HG03520 (cell line): Measurements from ENCODE around the gene CFAP74.

ENCODE experiments used
- ATAC-seq: cut with Tn5 transposase; IDR thresholded peaks from one replicate; pipeline ENCODE4 v1.9.1; 2021; ENCODE audit warnings: mild to moderate bottlenecking, moderate library complexity; ENCODE audit not compliant: unreplicated experiment

The CFAP74 gene

DNA sequence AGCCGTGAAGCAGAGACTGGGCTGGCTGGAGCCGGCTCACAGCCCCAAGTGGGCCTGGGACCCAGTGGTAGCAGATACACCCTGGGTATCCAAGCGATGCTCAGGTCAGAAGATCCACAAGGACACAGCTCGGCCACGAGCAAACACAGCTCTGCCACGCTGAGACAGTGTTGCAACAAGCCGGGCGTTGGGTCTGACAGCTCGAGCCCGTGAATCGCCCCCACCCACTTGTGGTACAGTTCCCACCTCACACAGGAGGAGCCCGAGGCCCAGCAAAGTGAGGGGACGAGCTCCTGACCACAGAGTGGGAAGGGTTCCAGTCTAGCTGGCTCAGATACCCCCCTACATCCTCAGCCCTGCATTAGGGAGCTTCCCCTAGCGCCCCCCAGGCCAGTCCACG, 37.7 kb upstream of the CFAP74 start:
- ATAC-seq, result no peak

DNA sequence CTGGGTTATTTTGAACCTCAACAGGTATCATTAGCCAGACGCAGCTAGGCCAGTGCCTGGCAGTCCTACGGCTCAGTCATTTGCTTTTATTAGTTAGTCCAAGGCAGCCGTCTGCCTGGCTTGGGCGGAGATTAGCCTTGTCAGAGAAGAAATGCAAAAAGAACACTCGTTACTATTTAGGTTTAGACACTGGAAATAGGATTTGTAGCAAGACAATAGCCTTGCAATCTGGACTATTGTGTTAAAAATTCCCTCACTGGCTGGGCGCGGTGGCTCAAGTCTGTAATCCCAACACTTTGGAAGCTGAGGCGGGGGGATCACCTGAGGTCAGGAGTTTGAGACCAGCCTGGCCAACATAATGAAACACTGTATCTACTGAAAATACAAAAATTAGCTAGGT, 35.7 kb upstream of the CFAP74 start:
- ATAC-seq, result no peak

DNA sequence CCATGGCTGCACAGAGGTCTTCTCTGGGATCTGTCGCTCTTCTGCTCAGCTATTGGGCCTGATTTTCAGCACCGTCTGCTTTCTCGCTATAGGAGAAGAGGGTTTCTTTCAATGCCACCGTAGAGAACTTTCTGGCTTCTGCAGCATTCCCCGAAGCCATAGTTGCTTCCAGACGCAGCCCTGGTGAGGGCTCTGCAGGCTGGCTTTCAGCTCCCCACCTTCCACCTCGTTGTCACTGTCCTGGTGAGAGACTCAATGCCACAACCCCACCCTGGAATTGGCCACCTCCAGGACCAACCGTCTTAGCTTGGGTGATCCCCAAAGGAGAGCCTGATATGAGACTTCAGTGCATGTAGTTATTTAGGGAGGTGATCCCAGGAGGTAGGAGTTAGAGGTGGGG, 34.6 kb upstream of the CFAP74 start:
- no peak for ATAC-seq

DNA sequence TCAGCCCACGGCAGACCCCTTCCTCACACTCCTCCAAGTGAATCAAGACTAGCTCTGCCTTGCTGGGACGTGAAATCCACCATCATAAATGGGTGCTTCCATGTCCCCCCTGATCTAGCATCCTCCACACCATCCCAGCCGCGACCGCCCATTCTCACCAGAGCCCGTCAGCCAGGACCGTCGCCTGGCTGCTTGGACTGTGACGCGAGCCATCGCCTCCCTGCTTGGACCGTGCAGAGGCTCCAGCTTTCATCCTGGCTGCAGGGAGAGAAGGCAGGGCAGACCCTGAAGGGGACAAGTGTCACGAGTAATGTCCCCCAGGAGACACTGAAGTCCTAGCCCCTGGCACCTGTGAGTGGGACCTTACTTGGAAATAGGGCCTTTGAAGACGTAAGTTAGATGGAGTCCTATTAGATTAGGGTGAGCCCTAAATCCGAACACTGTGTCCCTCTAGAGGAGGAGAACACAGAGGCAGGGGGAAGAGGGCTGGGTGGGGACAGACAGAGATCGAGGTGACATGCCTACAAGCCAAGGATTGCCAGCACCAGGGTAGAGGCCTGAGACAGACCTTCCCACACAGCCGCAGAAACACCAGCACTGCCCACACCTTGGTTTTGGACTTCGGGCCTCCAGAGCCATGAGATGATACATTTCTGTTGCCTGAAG, 33.9 kb upstream of the CFAP74 start:
- ATAC-seq, result no peak

DNA sequence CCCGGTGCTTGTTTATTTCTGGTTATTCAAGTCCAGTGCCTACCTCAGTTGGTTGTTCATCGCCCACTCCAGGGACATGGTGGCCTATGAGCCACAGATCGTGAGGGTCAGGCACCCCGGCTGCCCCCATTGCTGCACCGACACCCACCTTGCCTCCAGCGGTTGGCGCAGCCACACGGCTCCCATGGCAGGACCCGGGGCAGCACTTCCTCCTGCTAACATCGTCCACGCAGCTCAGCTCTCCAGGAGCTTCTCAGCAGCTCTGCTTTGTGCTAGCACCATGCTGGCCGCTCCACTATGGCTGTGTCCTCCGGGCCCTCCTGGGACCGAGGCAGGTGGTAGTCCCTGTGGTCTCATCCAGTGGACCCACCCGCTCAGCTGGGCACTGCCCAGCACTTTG, 32.7 kb upstream of the CFAP74 start:
- ATAC-seq, result no peak

DNA sequence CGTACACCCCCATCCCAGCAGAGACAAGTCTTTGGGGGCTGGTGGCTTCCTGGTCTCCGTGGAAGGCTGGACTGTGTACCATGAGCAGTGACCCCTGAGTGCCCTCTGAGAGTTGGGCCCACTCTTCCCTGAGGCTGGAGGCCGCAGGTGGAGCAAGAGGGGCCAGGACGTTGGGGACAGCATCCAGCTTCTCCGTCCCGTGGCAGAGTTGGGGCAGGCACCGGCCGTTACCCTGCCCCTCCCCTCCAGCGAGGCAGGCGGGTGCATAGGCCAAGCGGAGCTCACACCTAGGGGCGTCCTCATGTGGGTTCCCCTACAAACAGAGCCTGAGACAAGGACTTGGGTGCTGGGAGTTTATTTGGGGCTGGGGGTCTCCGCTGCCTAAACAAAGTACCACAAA, 29.6 kb upstream of the CFAP74 start:
- no peak for ATAC-seq

DNA sequence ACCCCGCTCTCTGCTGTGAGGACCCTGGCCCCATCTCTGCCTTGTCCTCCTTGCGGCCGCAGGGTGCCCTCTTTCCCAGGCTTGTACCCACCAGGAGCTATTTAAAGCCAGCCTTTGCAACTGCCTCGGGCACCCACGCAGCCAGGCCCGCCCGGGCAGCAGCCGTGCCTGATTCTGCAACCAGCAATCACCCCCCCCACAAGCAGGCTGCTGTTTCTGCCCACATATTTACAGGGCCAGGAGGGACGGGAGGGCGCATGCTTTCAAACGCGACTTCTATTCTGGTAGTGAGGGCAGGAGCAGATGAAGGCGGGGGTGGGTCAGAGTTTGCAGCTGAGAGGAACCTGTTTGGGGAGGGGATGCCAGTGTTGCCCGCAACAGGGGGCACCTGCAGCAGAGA, 29.2 kb upstream of the CFAP74 start:
- ATAC-seq, result no peak

DNA sequence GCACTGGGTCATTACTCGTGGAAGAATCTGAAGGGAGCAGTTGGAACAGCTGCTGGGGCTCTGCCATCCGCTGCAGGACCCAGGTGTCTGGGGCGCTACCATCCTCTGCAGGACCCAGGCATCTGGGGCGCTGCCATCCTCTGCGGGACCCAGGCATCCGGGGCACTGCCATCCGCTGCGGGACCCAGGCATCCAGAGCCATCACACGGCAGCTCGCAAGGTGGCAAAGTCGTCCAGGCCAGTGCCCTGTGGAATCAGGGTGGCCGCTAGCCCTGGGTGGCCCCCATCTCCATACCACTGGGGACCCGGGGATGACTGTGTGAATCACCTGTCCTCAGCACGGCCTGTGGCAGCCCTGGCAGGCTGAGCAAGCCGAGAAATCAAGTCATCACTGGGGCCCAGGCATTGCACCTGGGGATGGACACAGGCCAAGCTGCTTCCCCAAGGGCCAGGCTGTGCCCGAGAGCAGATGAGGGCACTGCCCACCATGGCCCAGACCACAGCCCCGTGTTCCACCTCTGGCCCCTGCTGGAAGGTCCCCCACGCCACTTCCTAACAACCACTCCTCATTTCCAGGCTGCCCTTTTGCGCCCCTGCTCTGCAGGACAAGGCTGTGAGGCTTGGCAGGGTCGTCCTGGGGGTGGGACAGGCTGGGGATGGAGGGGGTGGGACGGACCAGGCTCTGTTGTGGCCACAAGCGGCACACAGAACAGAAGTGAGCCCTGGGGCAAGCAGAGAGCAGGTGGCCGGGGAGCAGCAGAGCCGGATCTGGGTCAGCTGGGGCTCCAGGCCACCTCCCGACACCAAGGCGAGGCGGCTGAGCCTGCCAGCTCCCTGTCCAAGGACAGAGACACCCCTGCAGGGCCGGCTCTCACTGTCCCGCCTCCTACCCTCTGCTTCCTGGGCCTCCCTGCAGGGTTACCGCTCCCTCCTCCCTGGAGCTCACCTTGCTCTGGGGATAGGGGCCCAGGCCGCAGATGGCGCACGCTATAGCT, 28.3 kb upstream of the CFAP74 start:
- no peak for ATAC-seq

DNA sequence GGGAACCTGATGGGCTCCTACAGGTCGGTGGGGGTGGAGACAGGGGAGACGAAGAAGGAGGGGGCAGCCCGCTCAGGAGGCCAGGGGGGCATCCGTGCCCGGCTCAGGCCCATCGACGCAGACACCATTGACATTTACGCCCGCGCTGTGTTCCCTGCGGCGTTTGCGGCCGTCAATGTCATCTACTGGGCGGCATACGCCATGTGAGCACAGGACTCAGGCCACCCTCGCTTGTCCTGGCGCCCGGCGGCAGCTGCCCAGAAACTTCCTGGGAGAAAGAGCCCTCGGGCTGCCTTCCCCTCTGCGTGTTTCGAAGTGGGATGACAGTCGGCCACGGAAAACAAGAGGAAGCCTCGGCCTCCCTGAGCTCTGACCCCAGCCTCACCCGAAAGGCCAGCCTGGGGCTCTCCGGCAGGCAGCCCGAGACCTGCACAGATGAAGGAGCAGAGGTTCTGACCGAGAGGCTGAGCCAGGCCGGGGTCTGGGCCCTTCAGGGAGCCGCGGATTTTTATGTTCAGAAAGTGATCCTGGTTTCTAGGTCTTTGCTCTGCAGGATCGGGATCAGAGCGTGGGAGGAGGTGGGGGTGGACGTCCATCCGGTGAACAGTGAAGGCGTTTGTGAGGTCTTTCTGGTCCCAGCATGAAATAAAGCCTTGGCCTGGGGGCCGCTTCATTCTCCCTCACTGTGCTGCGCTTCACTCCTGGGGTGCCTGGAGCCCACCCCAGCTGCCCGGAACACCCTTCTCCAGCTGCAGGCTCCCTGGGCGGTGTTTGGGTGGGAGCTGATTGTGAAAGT, 26.7 kb upstream of the CFAP74 start:
- ATAC-seq, result no peak

DNA sequence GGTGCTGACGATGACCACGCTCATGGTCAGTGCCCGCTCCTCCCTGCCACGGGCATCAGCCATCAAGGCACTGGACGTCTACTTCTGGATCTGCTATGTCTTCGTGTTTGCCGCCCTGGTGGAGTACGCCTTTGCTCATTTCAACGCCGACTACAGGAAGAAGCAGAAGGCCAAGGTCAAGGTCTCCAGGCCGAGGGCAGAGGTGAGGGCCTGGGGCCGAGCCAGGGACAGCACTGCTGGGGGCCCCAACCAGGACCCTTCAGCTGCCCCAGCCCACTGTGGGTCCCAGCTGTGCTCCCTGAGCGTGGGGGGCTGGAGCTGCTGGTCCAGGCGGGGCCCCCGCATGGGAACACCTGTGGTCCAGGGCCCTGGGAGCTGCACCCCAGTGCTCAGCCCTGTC, 26.0 kb upstream of the CFAP74 start:
- no peak for ATAC-seq

DNA sequence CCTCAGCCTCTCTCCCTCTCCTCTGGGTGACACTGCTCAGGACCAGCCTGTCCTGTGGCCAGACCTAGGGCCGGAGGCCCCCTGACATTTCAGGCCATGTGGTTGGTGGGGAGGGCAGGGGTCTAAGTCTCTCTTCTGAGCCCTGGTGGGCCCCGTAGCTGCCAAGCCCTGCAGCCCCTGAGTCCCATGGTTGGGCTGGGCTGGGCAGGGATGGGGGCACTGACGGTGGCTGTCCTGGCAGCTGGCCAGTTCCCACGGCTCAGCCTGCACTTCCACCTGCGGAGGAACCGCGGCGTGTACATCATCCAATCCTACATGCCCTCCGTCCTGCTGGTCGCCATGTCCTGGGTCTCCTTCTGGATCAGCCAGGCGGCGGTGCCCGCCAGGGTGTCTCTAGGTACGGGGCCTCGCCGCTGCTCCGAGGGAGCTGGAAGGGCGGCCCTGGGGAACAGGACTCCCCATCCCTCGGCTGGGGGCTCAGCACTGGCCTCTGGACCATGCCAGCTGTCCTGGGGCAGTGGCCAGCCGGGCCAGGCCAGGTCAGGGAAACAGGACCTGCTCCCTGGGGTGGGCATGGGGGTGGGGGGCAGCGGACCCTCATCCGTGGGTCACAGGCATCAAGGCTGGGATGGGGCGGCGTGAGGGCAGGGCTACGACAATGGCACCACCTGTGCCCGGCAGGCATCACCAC, 25.4 kb upstream of the CFAP74 start:
- no peak for ATAC-seq

DNA sequence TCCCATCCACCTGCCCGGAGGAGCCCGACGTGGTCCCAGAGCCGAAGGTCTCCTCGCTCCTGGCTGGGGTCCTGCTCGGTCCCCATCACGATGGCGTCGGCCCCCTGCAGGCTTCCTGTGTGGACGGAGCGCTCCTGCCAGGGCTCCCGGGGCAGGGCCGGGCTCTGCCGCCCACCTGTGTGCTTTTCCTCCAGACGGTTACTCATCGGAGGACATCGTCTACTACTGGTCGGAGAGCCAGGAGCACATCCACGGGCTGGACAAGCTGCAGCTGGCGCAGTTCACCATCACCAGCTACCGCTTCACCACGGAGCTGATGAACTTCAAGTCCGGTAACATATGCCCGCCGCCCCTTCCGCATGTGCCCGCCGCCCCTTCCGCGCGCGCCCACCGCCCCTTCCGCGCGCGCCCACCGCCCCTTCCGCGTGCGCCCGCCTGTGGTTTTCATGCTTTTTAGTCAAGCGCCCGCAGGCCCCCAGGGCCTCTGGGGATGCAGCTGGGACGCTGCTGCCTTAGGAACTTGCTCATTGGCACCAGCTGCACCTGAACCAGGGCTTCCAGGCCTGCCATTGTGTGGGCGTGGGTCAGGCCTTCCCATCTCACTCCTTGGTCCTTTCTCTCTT, 24.5 kb upstream of the CFAP74 start:
- no peak for ATAC-seq

DNA sequence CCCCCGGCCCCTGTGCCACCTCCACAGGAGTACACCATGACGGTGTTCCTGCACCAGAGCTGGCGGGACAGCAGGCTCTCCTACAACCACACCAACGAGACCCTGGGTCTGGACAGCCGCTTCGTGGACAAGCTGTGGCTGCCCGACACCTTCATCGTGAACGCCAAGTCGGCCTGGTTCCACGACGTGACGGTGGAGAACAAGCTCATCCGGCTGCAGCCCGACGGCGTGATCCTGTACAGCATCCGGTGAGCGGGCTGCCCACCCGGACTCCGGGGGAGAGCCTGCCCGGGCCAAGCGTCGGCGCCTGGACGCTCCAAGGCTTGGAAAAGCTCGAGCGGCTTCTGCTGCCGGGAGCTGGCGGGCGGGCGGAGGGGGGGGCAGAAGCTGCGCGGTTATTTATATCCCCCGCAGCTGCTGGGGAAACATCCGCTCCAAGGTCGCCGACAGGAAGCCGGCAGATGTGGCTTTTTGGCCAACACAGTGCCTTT, 21.9 kb upstream of the CFAP74 start:
- no peak for ATAC-seq

DNA sequence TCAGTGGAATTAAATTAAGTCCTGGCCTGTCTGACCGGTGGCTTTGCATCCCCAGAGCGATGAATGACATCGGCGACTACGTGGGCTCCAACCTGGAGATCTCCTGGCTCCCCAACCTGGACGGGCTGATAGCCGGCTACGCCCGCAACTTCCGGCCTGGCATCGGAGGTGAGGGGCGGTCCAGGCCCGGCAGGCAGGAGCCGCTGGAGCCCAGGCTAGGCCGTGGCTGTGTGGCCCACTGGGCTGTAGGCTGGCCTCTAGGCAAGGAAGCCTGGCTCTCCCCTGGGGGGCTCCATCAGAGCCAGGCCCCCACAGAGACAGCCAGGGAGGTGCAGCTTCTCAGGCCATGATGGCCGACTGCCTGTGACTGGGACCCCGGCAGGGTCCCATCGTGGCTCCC, 21.3 kb upstream of the CFAP74 start:
- ATAC-seq, result no peak

DNA sequence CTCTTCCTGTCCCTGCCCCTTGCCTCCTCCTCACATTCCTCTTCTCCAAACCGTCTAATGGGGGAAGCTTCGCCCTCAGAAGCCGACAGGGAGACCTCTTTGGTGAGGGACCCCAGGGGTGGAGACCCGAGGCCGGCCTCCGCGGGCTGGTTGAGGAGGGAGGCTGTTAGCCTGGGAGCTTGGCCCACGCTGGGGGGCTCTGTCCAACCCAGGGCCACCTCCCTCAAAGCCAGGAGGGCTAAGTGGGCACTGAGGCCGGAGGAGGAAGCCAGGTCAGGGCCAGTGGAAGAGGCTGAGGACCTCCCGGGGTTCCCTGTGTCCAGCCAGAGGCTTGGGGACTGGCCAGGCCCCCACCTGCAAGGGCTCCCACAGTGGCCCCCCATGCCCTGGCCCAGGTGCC, 20.9 kb upstream of the CFAP74 start:
- no peak for ATAC-seq

DNA sequence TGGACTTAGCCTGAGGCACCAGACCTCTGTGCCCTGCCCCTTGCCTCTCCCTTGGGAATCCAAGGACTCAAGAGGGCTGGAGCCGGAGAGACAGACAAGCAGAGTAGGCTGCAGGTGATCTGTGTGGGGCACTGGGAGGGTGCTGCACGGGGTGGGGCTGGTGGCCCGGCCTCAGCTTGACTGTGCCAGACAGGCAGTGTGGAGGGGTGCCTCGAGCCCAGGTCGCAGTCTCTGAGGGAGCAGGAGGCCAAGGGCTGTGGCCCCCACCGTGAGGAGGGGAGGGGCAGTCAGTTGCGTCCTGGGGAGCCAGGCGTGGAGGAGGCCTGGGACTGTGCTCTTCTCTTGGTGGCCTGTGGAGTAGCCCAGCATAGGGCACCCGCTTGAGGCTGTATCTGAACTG, 19.6 kb upstream of the CFAP74 start:
- ATAC-seq, result no peak

DNA sequence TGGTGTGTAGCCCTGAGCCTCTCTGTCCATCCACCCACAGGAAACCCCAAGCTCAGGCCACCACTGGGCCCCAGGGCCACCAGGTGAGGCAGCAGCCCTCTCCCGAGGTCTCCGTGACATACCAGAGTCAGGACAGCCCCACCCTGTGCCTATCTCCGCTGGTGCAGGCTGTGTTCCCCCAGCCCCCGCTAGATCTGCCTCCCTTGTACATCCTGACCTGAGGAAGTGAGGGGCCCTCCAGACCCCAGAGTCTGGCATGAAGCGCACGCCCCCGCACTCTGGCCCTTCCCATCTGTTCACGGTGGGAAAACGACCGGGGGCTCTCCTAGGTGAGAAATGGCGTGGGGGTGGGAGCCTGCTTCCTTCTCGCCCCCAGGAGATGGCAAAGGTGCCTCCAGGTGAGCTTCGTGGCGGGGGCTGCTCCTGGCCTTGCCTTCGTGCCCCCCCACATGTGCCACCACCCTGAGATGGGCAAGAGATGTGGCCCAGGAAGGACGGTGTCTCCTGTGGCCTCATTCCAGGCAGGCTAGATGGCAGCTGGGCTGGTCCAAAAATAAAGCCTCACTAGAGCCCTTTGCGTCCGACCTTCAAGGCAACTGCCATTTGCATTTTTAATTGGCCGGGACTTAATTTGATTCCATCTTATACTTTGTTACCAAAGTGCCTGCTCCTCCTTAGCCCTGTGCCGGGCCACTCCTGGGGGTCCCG, 18.6 kb upstream of the CFAP74 start:
- ATAC-seq, result no peak

DNA sequence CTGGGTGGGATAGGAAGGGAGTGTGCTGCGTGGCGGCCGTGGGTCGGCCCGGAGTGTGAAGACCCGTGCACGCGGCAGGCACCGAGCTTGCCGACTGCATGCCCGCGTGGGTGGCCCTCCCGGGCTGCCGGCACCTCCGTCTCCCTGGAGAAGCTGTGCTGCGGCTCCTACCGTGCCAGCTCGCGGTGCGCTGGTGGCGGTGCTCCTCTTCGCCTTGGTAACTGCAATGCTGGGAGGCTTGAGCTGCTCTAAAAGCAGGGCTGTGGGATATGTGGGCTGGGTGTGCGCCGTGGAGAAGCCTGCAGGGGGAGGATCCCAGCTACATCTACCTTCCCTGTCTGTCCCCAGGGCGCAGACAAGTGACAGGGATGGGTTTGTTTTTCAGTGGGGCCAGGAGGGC, 18.0 kb upstream of the CFAP74 start:
- no peak for ATAC-seq

DNA sequence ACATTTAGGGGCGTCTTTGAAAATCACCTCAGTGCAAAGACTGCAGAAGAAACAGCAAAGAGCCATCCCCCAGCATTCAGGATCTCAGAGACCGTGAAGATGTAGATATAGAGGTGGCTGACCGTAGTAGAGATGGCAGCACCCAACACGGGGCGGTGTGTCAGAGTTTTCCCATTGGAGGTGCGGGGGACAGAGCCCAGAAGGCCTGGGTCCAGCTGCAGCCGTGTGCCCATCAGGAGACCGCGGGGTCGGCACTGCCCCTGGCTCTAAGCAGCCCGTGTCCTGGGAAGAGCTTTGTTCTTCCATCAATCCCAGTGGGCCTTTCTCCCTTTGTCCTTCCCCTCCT, 16.7 kb upstream of the CFAP74 start:
- no peak for ATAC-seq
